HCT116 (cell line): ENCODE measurements around the gene FSTL4. TPM values are rescaled to one million over a fixed set of nuclear protein-coding genes. Genes with fewer than 3 reads are reported as not detected.

Experiments used
- ATAC-seq: fragments of 200-7000 bp; cut with Tn5 transposase; 2 replicates; pipeline ENCODE4 v1.9.1; 2020; ENCODE audit warnings: mild to moderate bottlenecking, moderate library complexity
- BruUV-seq: library from RNA; stranded (reverse); fragments of 400-500 nt; replicated peaks from 2 replicates; lab custom pipeline; 2021; lab: Mats Ljungman, UMichigan
- CTCF ChIA-PET: fragments of 300-600 bp; sonication (Branson Sonifier 250); formaldehyde crosslinking; loops from one replicate; lab custom pipeline; 2021; ENCODE audit warnings: antibody characterized with exemption; lab: Charles Lee
- POLR2A ChIA-PET: fragments of 300-600, 350-600 bp; sonication (Branson Sonifier 250); formaldehyde crosslinking; loops from one replicate; lab custom pipeline; 2021; ENCODE audit warnings: antibody characterized with exemption; lab: Charles Lee
- RAD21 ChIA-PET, 2 experiments: fragments of 300-600 bp; sonication (Branson Sonifier 250); formaldehyde crosslinking; loops; one replicate each; lab custom pipeline; 2023; ENCODE audit warnings: low total read pairs in 2 of 2; ENCODE audit not compliant: uncharacterized antibody in 2 of 2, unreplicated experiment in 2 of 2, low non-redundant PET in 1 of 2; lab: Charles Lee
- DNase-seq: peaks from one replicate; pipeline ENCODE4 v3.0.0-alpha.2; 2010; ENCODE audit warnings: low read depth, low spot score
- H2AFZ ChIP-seq: fragments of 200-600 bp; shearing (Covaris generic), sonication (generic); 2 replicates; pipeline ENCODE4 v1.6.1; 2017; ENCODE audit warnings: low read depth, mixed run types, mixed read lengths, antibody characterized with exemption, low read length; ENCODE audit not compliant: poor library complexity, severe bottlenecking
- H3K27ac ChIP-seq: 2 replicates; pipeline ENCODE4 v1.5.1; 2012; ENCODE audit warnings: low read depth, low read length
- H3K27me3 ChIP-seq: fragments of 200-600 bp; sonication (generic); 2 replicates; pipeline ENCODE4 v1.6.1; 2016; ENCODE audit warnings: mixed run types, low read length, mixed read lengths; ENCODE audit not compliant: insufficient read depth
- H3K36me3 ChIP-seq, 2 experiments: fragments of 200-500 bp in 1 of 2; fragments of 200-600 bp in 1 of 2; sonication (Bioruptor generic) in 1 of 2; sonication (generic) in 1 of 2; 2 replicates each; pipeline versions ENCODE4 v1.5.1 to v1.6.1; 2014 to 2016; ENCODE audit warnings: low read length in 2 of 2, inconsistent platforms in 1 of 2, mixed read lengths in 1 of 2, mixed run types in 1 of 2; ENCODE audit not compliant: insufficient read depth in 2 of 2, control insufficient read depth in 1 of 2
- H3K4me1 ChIP-seq, 2 experiments: fragments of 200-600 bp in 1 of 2; sonication (generic) in 1 of 2; 2 replicates each; pipeline versions ENCODE4 v1.5.1 to v1.6.1; 2012 to 2017; ENCODE audit warnings: low read length in 2 of 2, inconsistent platforms in 1 of 2, mild to moderate bottlenecking in 1 of 2, mixed read lengths in 1 of 2, mixed run types in 1 of 2, moderate library complexity in 1 of 2; ENCODE audit not compliant: insufficient read depth in 2 of 2, control insufficient read depth in 1 of 2
- H3K4me2 ChIP-seq: fragments of 200-600 bp; sonication (generic); 2 replicates; pipeline ENCODE4 v1.6.1; 2017; ENCODE audit warnings: mixed run types, low read length, mixed read lengths
- H3K4me3 ChIP-seq, 2 experiments: fragments of 200-600 bp in 1 of 2; sonication (generic) in 1 of 2; replicated peaks in 1 of 2; 2 replicates each; pipeline ENCODE4 v1.5.1; 2011 to 2016; ENCODE audit warnings: low read length in 2 of 2, control low read depth in 1 of 2, low read depth in 1 of 2, mild to moderate bottlenecking in 1 of 2, mixed read lengths in 1 of 2, mixed run types in 1 of 2
- H3K79me2 ChIP-seq: fragments of 200-600 bp; sonication (generic); 2 replicates; pipeline ENCODE4 v1.6.1; 2017; ENCODE audit warnings: mild to moderate bottlenecking, mixed run types, low read length, moderate library complexity, mixed read lengths; ENCODE audit not compliant: insufficient read depth
- H3K9ac ChIP-seq: fragments of 200-600 bp; sonication (generic); 2 replicates; pipeline ENCODE4 v1.6.1; 2016; ENCODE audit warnings: low read length, mixed read lengths
- H3K9me2 ChIP-seq: fragments of 200-600 bp; sonication (generic), shearing (Covaris generic); 2 replicates; pipeline ENCODE4 v1.6.1; 2017; ENCODE audit warnings: mixed run types, mild to moderate bottlenecking, moderate library complexity; ENCODE audit not compliant: insufficient read depth
- H3K9me3 ChIP-seq, 2 experiments: fragments of 200-500 bp in 1 of 2; fragments of 200-600 bp in 1 of 2; sonication (Bioruptor generic) in 1 of 2; sonication (generic) in 1 of 2; 2 replicates each; pipeline ENCODE4 v1.6.1; 2014 to 2017; ENCODE audit warnings: low read length in 2 of 2, mixed read lengths in 2 of 2, inconsistent platforms in 1 of 2, low read depth in 1 of 2, mild to moderate bottlenecking in 1 of 2, mixed run types in 1 of 2, moderate library complexity in 1 of 2; ENCODE audit not compliant: control insufficient read depth in 1 of 2, insufficient read depth in 1 of 2
- H4K20me1 ChIP-seq: fragments of 200-600 bp; sonication (generic), shearing (Covaris generic); 2 replicates; pipeline ENCODE4 v1.6.1; 2017; ENCODE audit warnings: mixed run types, mild to moderate bottlenecking, moderate library complexity; ENCODE audit not compliant: insufficient read depth
- CBX3 ChIP-seq: IDR thresholded peaks from 2 replicates; pipeline ENCODE4 v1.6.1; 2012; ENCODE audit warnings: low read depth
- CTCF ChIP-seq, 3 experiments: fragments of 200-600 bp in 1 of 3; sonication (generic) in 1 of 3; IDR thresholded peaks in 2 of 3; conservative IDR thresholded peaks in 1 of 3; 2 replicates each; pipeline ENCODE4 v1.5.1; 2012 to 2017; ENCODE audit warnings: low read depth in 2 of 3, low read length in 2 of 3, antibody characterized with exemption in 1 of 3, borderline replicate concordance in 1 of 3, control low read depth in 1 of 3, mild to moderate bottlenecking in 1 of 3, mixed read lengths in 1 of 3, mixed run types in 1 of 3, moderate library complexity in 1 of 3; ENCODE audit not compliant: insufficient read depth in 1 of 3
- ELF1 ChIP-seq: IDR thresholded peaks from 2 replicates; pipeline ENCODE4 v1.6.1; 2012; ENCODE audit warnings: low read depth, borderline replicate concordance
- FOSL1 ChIP-seq: IDR thresholded peaks from 2 replicates; pipeline ENCODE4 v1.6.1; 2012; ENCODE audit warnings: low read depth
- JUND ChIP-seq: IDR thresholded peaks from 2 replicates; pipeline ENCODE4 v1.6.1; 2012
- MAX ChIP-seq: IDR thresholded peaks from 2 replicates; pipeline ENCODE4 v1.6.1; 2012
- POLR2AphosphoS5 ChIP-seq: IDR thresholded peaks from 2 replicates; pipeline ENCODE4 v1.6.1; 2011; ENCODE audit warnings: mild to moderate bottlenecking, low read depth, low read length, moderate library complexity
- RAD21 ChIP-seq: IDR thresholded peaks from 2 replicates; pipeline ENCODE4 v1.6.1; 2012; ENCODE audit warnings: low read depth, mild to moderate bottlenecking
- SIN3A ChIP-seq: IDR thresholded peaks from 2 replicates; pipeline ENCODE4 v1.6.1; 2012; ENCODE audit warnings: low read depth
- SP1 ChIP-seq: IDR thresholded peaks from 2 replicates; pipeline ENCODE4 v1.6.1; 2012; ENCODE audit warnings: low read depth
- SRF ChIP-seq: IDR thresholded peaks from 2 replicates; pipeline ENCODE4 v1.6.1; 2012; ENCODE audit warnings: low read depth
- ZFX ChIP-seq: fragments of 450-650 bp; IDR thresholded peaks from 2 replicates; pipeline ENCODE4 v1.6.1; 2017
- ZNF274 ChIP-seq: fragments of 200-500 bp; sonication (Bioruptor generic); IDR thresholded peaks from 2 replicates; pipeline ENCODE4 v1.6.1; 2014; ENCODE audit warnings: mild to moderate bottlenecking, low read depth, low read length, inconsistent platforms
- intact Hi-C: fragments of 100-400 bp; cut with micrococcal nuclease; formaldehyde crosslinking; loops from 2 replicates; pipeline ENCODE4 v1.10.0; 2022
- total RNA-seq: library from RNA; stranded (reverse); gene quantifications from one replicate; pipeline ENCODE4 v1.2.1, GENCODE V29; 2021; ENCODE audit not compliant: unreplicated experiment
- TF ChIP-seq, protein P1 (sequence below): IDR thresholded peaks from 2 replicates; pipeline ENCODE4 v1.6.1; 2012

Gene FSTL4
- total RNA-seq, 1 experiment from 2014 or later: 0.37 TPM

- no peaks in the 10 kb centered on the region for H3K9me3 ChIP-seq
- H3K27me3 ChIP-seq: peaks cover 80% of the 10 kb centered on the region
- ChIA-PET RAD21 (no interaction called here), CTCF (no interaction called here), POLR2A (no interaction called here)
- no peak overlapping the region for H3K4me2 ChIP-seq
- no TSS peak for BruUV-seq
- intact Hi-C loops: no loop called here
- H3K9me2 ChIP-seq: no peaks in the 10 kb centered on the region
- H3K36me3 ChIP-seq: no peaks in the 10 kb centered on the region
- H3K79me2 ChIP-seq: no peaks in the 10 kb centered on the region
- TF ChIP-seq POLR2AphosphoS5 (no peak), ZFX (no peak), SIN3A (no peak), ELF1 (no peak), FOSL1 (no peak), SP1 (no peak), SRF (no peak), CTCF (IDR thresholded peaks at IDR 0.05 in 2 of 3, conservative IDR thresholded peaks at IDR 0.05 in 1 of 3; ENCODE audit: borderline replicate concordance in 1 of 3, insufficient read depth in 1 of 3, low read depth in 2 of 3, low read length in 2 of 3) (no peak), CBX3 (no peak), ZNF274 (no peak), JUND (no peak), RAD21 (no peak), MAX (no peak)
- TF ChIP-seq, protein P1, sequence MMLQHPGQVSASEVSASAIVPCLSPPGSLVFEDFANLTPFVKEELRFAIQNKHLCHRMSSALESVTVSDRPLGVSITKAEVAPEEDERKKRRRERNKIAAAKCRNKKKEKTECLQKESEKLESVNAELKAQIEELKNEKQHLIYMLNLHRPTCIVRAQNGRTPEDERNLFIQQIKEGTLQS: no peak
- TF ChIP-seq, all 23 proteins: peak for 0
- Histone ChIP-seq H3K4me3 (no peak overlapping the region), H4K20me1 (no peaks in the 10 kb centered on the region), H3K9ac (no peak overlapping the region), H3K4me1 (no peaks in the 10 kb centered on the region), H3K27ac (no peak overlapping the region), H2AFZ (no peak overlapping the region)
- ATAC-seq (no peak), DNase-seq (no peak)
These were observed 41.4 kb upstream of the FSTL4 start for GRCh38 chr5:133653760-133654049.
